H1 (cell line): Measurements from ENCODE around the gene BTBD9. TPM values are rescaled to one million over a fixed set of nuclear protein-coding genes. Genes with fewer than 3 reads are reported as not detected.

Source experiments
- CTCF ChIA-PET: fragments of 300-600 bp; sonication (Branson Sonifier 250); formaldehyde crosslinking; loops from one replicate; lab custom pipeline; 2021; ENCODE audit not compliant: partially characterized antibody; lab: Charles Lee
- POLR2A ChIA-PET: fragments of 300-600 bp; sonication (Branson Sonifier 250); formaldehyde crosslinking; loops from one replicate; lab custom pipeline; 2021; ENCODE audit warnings: inconsistent platforms; ENCODE audit not compliant: partially characterized antibody; lab: Charles Lee
- DNase-seq, 2 experiments: peaks; one replicate each; pipeline versions ENCODE4 v3.0.0 to v3.0.0-alpha.2; 2010 to 2022; ENCODE audit warnings: low spot score in 2 of 2, low read depth in 1 of 2, mixed read lengths in 1 of 2
- FAIRE-seq: peaks from 2 replicates; lab custom pipeline; 2011; peaks lifted over from hg19 to GRCh38; lab: Jason Lieb, UNC
- H2AFZ ChIP-seq: 2 replicates; pipeline ENCODE4 v1.8.1; 2012; ENCODE audit warnings: low read length, inconsistent platforms
- H2AK5ac ChIP-seq: 2 replicates; pipeline ENCODE4 v1.6.1; 2013; ENCODE audit warnings: low read depth, low read length
- H2BK120ac ChIP-seq: replicated peaks from 2 replicates; pipeline ENCODE3; 2013; ENCODE audit warnings: low read depth, low read length, inconsistent platforms
- H2BK12ac ChIP-seq: 2 replicates; pipeline ENCODE4 v1.6.1; 2013; ENCODE audit warnings: low read depth, low read length
- H2BK15ac ChIP-seq: 2 replicates; pipeline ENCODE4 v1.6.1; 2013; ENCODE audit warnings: low read length
- H2BK20ac ChIP-seq: 2 replicates; pipeline ENCODE4 v1.6.1; 2013; ENCODE audit warnings: low read length
- H2BK5ac ChIP-seq: 2 replicates; pipeline ENCODE4 v1.6.1; 2013; ENCODE audit warnings: low read depth, low read length
- H3K14ac ChIP-seq: 2 replicates; pipeline ENCODE4 v1.6.1; 2013; ENCODE audit warnings: inconsistent platforms; ENCODE audit not compliant: insufficient read length
- H3K18ac ChIP-seq: 2 replicates; pipeline ENCODE4 v1.6.1; 2013; ENCODE audit warnings: low read length; ENCODE audit errors: extremely low read depth
- H3K23ac ChIP-seq: 2 replicates; pipeline ENCODE4 v1.6.1; 2013; ENCODE audit warnings: inconsistent platforms; ENCODE audit not compliant: insufficient read length
- H3K23me2 ChIP-seq: 2 replicates; pipeline ENCODE4 v1.6.1; 2013; ENCODE audit warnings: low read depth, low read length
- H3K27ac ChIP-seq: 2 replicates; pipeline ENCODE4 v1.6.1; 2011; ENCODE audit warnings: low read depth, low read length, inconsistent platforms
- H3K27me3 ChIP-seq, 4 experiments: replicated peaks in 1 of 4; 1 replicate in 1 of 4; 2 replicates in 3 of 4; pipeline versions ENCODE4 v1.6.1 to v1.8.1; 2011 to 2013; ENCODE audit warnings: low read length in 3 of 4, mild to moderate bottlenecking in 3 of 4, inconsistent platforms in 2 of 4, mixed read lengths in 2 of 4, moderate library complexity in 1 of 4; ENCODE audit not compliant: control insufficient read depth in 3 of 4, insufficient read depth in 3 of 4; ENCODE audit errors: extremely low read depth in 1 of 4
- H3K36me3 ChIP-seq, 4 experiments: 2 replicates each; pipeline versions ENCODE4 v1.6.1 to v1.8.1; 2011 to 2013; ENCODE audit warnings: mild to moderate bottlenecking in 4 of 4, low read length in 3 of 4, moderate library complexity in 2 of 4, control low read depth in 1 of 4, inconsistent platforms in 1 of 4; ENCODE audit not compliant: insufficient read depth in 4 of 4, control insufficient read depth in 2 of 4
- H3K4ac ChIP-seq: replicated peaks from 2 replicates; pipeline ENCODE3; 2013; ENCODE audit warnings: low read length, low read depth, mixed read lengths, inconsistent platforms; ENCODE audit not compliant: insufficient read length
- H3K4me1 ChIP-seq, 4 experiments: replicated peaks in 1 of 4; 1 replicate in 1 of 4; 2 replicates in 3 of 4; pipeline versions ENCODE4 v1.6.1 to v1.8.1; 2011 to 2013; ENCODE audit warnings: low read length in 3 of 4, inconsistent platforms in 2 of 4, mixed read lengths in 1 of 4; ENCODE audit not compliant: insufficient read depth in 4 of 4, control insufficient read depth in 3 of 4
- H3K4me2 ChIP-seq, 2 experiments: 2 replicates each; pipeline versions ENCODE4 v1.6.1 to v1.8.1; 2011 to 2013; ENCODE audit warnings: low read depth in 2 of 2, low read length in 2 of 2, control low read depth in 1 of 2, inconsistent platforms in 1 of 2, mild to moderate bottlenecking in 1 of 2; ENCODE audit not compliant: insufficient read depth in 1 of 2
- H3K4me3 ChIP-seq, 4 experiments: fragments of 200-600, 300-600 bp in 1 of 4; sonication (generic), shearing (Covaris generic), sonication (Bioruptor Twin) in 1 of 4; 2 replicates each; pipeline versions ENCODE4 v1.5.1 to v1.8.1; 2011 to 2016; ENCODE audit warnings: low read length in 4 of 4, low read depth in 3 of 4, control low read depth in 2 of 4, inconsistent platforms in 2 of 4, mild to moderate bottlenecking in 2 of 4, mixed read lengths in 1 of 4, moderate library complexity in 1 of 4; ENCODE audit not compliant: insufficient read depth in 2 of 4; ENCODE audit errors: extremely low read depth in 1 of 4
- H3K56ac ChIP-seq: replicated peaks from 2 replicates; pipeline ENCODE3; 2013; ENCODE audit warnings: low read depth, mild to moderate bottlenecking, mixed read lengths, low read length, inconsistent platforms; ENCODE audit not compliant: insufficient read length
- H3K79me1 ChIP-seq: 2 replicates; pipeline ENCODE4 v1.6.1; 2013; ENCODE audit warnings: low read depth, low read length, control low read depth
- H3K79me2 ChIP-seq, 2 experiments: 2 replicates each; pipeline versions ENCODE4 v1.6.1 to v1.8.1; 2012 to 2013; ENCODE audit warnings: low read length in 2 of 2, mild to moderate bottlenecking in 2 of 2, inconsistent platforms in 1 of 2; ENCODE audit not compliant: insufficient read depth in 2 of 2, control insufficient read depth in 1 of 2
- H3K9ac ChIP-seq, 4 experiments: replicated peaks in 1 of 4; 1 replicate in 1 of 4; 2 replicates in 3 of 4; pipeline versions ENCODE4 v1.6.1 to v1.8.1; 2011 to 2013; ENCODE audit warnings: low read depth in 3 of 4, low read length in 3 of 4, control low read depth in 2 of 4, mild to moderate bottlenecking in 2 of 4, moderate library complexity in 2 of 4, inconsistent platforms in 1 of 4; ENCODE audit errors: extremely low read depth in 1 of 4
- H3K9me3 ChIP-seq, 2 experiments: 2 replicates each; pipeline versions ENCODE4 v1.6.1 to v1.8.1; 2012 to 2013; ENCODE audit warnings: mild to moderate bottlenecking in 2 of 2, moderate library complexity in 2 of 2, control low read depth in 1 of 2, inconsistent platforms in 1 of 2, low read depth in 1 of 2, low read length in 1 of 2, mixed read lengths in 1 of 2; ENCODE audit not compliant: insufficient read depth in 2 of 2
- H4K20me1 ChIP-seq, 2 experiments: replicated peaks in 1 of 2; 2 replicates each; pipeline versions ENCODE3 to v1.8.1; 2011 to 2013; ENCODE audit warnings: inconsistent platforms in 2 of 2, low read length in 2 of 2, mild to moderate bottlenecking in 1 of 2; ENCODE audit not compliant: insufficient read depth in 2 of 2, control insufficient read depth in 1 of 2
- H4K5ac ChIP-seq: 2 replicates; pipeline ENCODE4 v1.6.1; 2013; ENCODE audit warnings: low read length, low read depth, mixed read lengths, inconsistent platforms; ENCODE audit not compliant: insufficient read length
- H4K8ac ChIP-seq: 2 replicates; pipeline ENCODE4 v1.8.0; 2013; ENCODE audit warnings: mild to moderate bottlenecking, moderate library complexity, low read length, inconsistent platforms; ENCODE audit not compliant: insufficient read depth; ENCODE audit errors: extremely low read depth
- H4K91ac ChIP-seq: replicated peaks from 2 replicates; pipeline ENCODE3; 2013; ENCODE audit warnings: low read length, mixed read lengths, inconsistent platforms; ENCODE audit not compliant: insufficient read length
- CREB1 ChIP-seq: IDR thresholded peaks from 2 replicates; pipeline ENCODE4 v1.6.1; 2012; ENCODE audit warnings: inconsistent platforms
- WGBS, 2 experiments: shearing (Covaris generic) in 1 of 2; methylation state at CpG; one replicate each; pipeline versions ENCODE4 v1.1.6 to v1.1.7; 2013 to 2015; ENCODE audit warnings: low lambda C conversion rate in 2 of 2, mixed read lengths in 2 of 2, inconsistent platforms in 1 of 2, low coverage in 1 of 2, missing lambda C conversion rate in 1 of 2; ENCODE audit not compliant: insufficient replicate concordance in 2 of 2, insufficient coverage in 1 of 2, insufficient read length in 1 of 2; ENCODE audit errors: extremely low coverage in 1 of 2, missing lambda C conversion rate in 1 of 2; 5-methylcytosine and 5-hydroxymethylcytosine counted together
- polyA plus RNA-seq, 7 experiments: library from polyadenylated mRNA; depleted of rRNA in 3 of 7; stranded (reverse) in 5 of 7; unstranded in 2 of 7; fragments of >200 nt in 5 of 7; fragments of 200-250 nt in 2 of 7; gene quantifications; 1 replicate in 5 of 7; 2 replicates in 1 of 7; 4 replicates in 1 of 7; pipeline versions ENCODE4 v1.2.1 to v1.2.3, GENCODE V29; 2011 to 2013; ENCODE audit warnings: missing spikeins in 2 of 7, mixed read lengths in 2 of 7
- total RNA-seq: library from RNA; stranded (reverse); fragmentation: NEBNext Ultra II Directional; extraction: Animal tissue kit (Norgen Biotek cat#: 25700); gene quantifications from 2 replicates; pipeline ENCODE4 v1.2.1, GENCODE V29; 2021

The BTBD9 gene
- total and polyA plus RNA-seq, 2 of the 8 experiments (the other 6 are each of a cell fraction or from before 2014, with no cell fraction given): 0.92 to 4.1 TPM

DNA sequence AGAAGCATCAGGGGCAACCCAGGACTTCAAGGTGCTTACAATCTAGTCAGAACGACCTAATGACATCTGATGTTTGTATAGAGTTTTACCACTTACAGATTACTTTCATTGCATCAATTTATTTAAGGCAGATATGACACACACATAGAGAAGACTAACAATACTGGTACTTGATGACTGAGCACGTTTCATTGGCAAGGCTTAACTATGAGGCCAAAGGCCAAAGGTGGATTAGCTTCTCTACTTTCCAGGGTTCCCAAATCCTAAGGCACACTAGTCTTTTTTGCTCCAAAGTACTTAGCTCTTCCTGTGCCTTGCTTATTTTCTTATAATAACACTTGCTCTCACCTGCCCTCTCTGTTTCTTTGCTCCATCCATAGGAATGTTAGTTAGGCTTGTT, 414.0 kb downstream of the BTBD9 start:
- Histone ChIP-seq H4K8ac (no peak overlapping the region), H3K36me3 (no peaks in the 10 kb centered on the region), H3K23ac (no peak overlapping the region), H3K4me1 (peaks cover 0 to 2% (median 0%) of the 10 kb centered on the region in 4 experiments; a peak in 1 of 7 replicates), H3K79me2 (no peaks in the 10 kb centered on the region), H4K91ac (no peak overlapping the region), H3K14ac (no peak overlapping the region), H3K4me2 (no peak overlapping the region), H3K79me1 (no peaks in the 10 kb centered on the region), H3K9ac (no peak overlapping the region), H3K27ac (no peak overlapping the region), H2BK5ac (no peak overlapping the region), H2BK20ac (no peak overlapping the region), H3K27me3 (no peaks in the 10 kb centered on the region), H3K9me3 (no peaks in the 10 kb centered on the region), H3K4me3 (no peak overlapping the region), H2BK120ac (no peak overlapping the region), H4K5ac (no peak overlapping the region), H3K56ac (no peak overlapping the region), H3K18ac (no peak overlapping the region), H3K23me2 (no peaks in the 10 kb centered on the region), H2BK12ac (no peak overlapping the region), H3K4ac (no peak overlapping the region), H2AFZ (no peak overlapping the region), H2BK15ac (no peak overlapping the region), H4K20me1 (no peaks in the 10 kb centered on the region), H2AK5ac (no peak overlapping the region)
- ChIA-PET POLR2A (no interaction called here), CTCF (interaction anchor here (0.6 to 1.6 kb wide), 4 partner anchors 10 to 268 kb away, joined by 3 to 4 read pairs (median 3); no protein-coding TSS in a partner anchor)
- FAIRE-seq (no peak), DNase-seq (no peak)
- no peak for TF ChIP-seq CREB1
- 42% methylated on average over 2 of the region's 2 CpGs; no CpG with 5 or more reads in 1 of the 2 experiments for WGBS, 2 experiments
